Measurements from ENCODE around the gene SLC17A2.

SLC17A2 gene

GRCh38 chr6:25899580-25900408 lies 30.7 kb downstream of the SLC17A2 start:
- TF ChIP-seq Cebpa-rat (IDR thresholded peaks at IDR 0.05): no peak
- Histone ChIP-seq H3K4me2 (no peak overlapping the region), H3K27ac (no peak overlapping the region), H3K4me1 (no peaks in the 10 kb centered on the region; a peak in 1 of 20 replicates), H3K36me3 (no peaks in the 10 kb centered on the region), H3K27me3 (no peaks in the 10 kb centered on the region), H3K4me3 (no peak overlapping the region), H3K9me3 (replicated peaks in 1 of 11) (no peaks in the 10 kb centered on the region; a peak in 1 of 22 replicates), H4K20me1 (no peaks in the 10 kb centered on the region), H3K9ac (no peak overlapping the region)

GRCh38 chr6:25899123-25899522 lies 31.4 kb downstream of the SLC17A2 start:
- Histone ChIP-seq H3K9ac (no peak overlapping the region), H3K9me3 (replicated peaks in 1 of 11) (no peaks in the 10 kb centered on the region; a peak in 1 of 22 replicates), H3K4me3 (no peak overlapping the region), H4K20me1 (no peaks in the 10 kb centered on the region), H3K36me3 (no peaks in the 10 kb centered on the region), H3K4me1 (no peaks in the 10 kb centered on the region; a peak in 1 of 20 replicates), H3K27me3 (no peaks in the 10 kb centered on the region), H3K27ac (no peak overlapping the region), H3K4me2 (no peak overlapping the region)
- no peak for TF ChIP-seq Cebpa-rat (IDR thresholded peaks at IDR 0.05)

- Histone ChIP-seq H3K27ac (no peak overlapping the region), H3K9me3 (replicated peaks in 1 of 11) (no peaks in the 10 kb centered on the region; a peak in 1 of 22 replicates), H4K20me1 (no peaks in the 10 kb centered on the region), H3K4me2 (no peak overlapping the region), H3K27me3 (no peaks in the 10 kb centered on the region), H3K9ac (no peak overlapping the region), H3K4me3 (no peak overlapping the region), H3K4me1 (no peaks in the 10 kb centered on the region; a peak in 1 of 20 replicates), H3K36me3 (no peaks in the 10 kb centered on the region)
- TF ChIP-seq Cebpa-rat (IDR thresholded peaks at IDR 0.05): no peak
Observed at GRCh38 chr6:25898289-25898977, 32.1 kb downstream of the SLC17A2 start.

GRCh38 chr6:25896252-25896651 lies 34.2 kb downstream of the SLC17A2 start:
- TF ChIP-seq Cebpa-rat (IDR thresholded peaks at IDR 0.05): no peak
- no peaks in the 10 kb centered on the region for H3K27me3 ChIP-seq
- H3K4me3 ChIP-seq: no peak overlapping the region
- H3K27ac ChIP-seq: no peak overlapping the region
- no peak overlapping the region for H3K4me2 ChIP-seq
- no peaks in the 10 kb centered on the region; a peak in 1 of 22 replicates for H3K9me3 ChIP-seq (replicated peaks in 1 of 11)
- H4K20me1 ChIP-seq: no peaks in the 10 kb centered on the region
- no peak overlapping the region for H3K9ac ChIP-seq
- H3K36me3 ChIP-seq: no peaks in the 10 kb centered on the region
- H3K4me1 ChIP-seq: no peaks in the 10 kb centered on the region

- no peak for TF ChIP-seq Cebpa-rat (IDR thresholded peaks at IDR 0.05)
- no peaks in the 10 kb centered on the region; a peak in 1 of 22 replicates for H3K9me3 ChIP-seq (replicated peaks in 1 of 11)
- no peak overlapping the region for H3K4me3 ChIP-seq
- no peak overlapping the region for H3K4me2 ChIP-seq
- no peak overlapping the region for H3K9ac ChIP-seq
- H3K4me1 ChIP-seq: no peaks in the 10 kb centered on the region
- no peaks in the 10 kb centered on the region for H3K27me3 ChIP-seq
- H4K20me1 ChIP-seq: no peaks in the 10 kb centered on the region
- no peak overlapping the region for H3K27ac ChIP-seq
- no peaks in the 10 kb centered on the region for H3K36me3 ChIP-seq
Observed at GRCh38 chr6:25895771-25896170, 34.7 kb downstream of the SLC17A2 start.

GRCh38 chr6:25893778-25894177 lies 36.7 kb downstream of the SLC17A2 start:
- no peaks in the 10 kb centered on the region for H4K20me1 ChIP-seq
- H3K9me3 ChIP-seq (replicated peaks in 1 of 11): no peaks in the 10 kb centered on the region; a peak in 1 of 22 replicates
- no peak overlapping the region for H3K9ac ChIP-seq
- no peak for TF ChIP-seq Cebpa-rat (IDR thresholded peaks at IDR 0.05)
- H3K27me3 ChIP-seq: no peaks in the 10 kb centered on the region
- no peak overlapping the region for H3K4me2 ChIP-seq
- H3K4me1 ChIP-seq: no peaks in the 10 kb centered on the region
- no peaks in the 10 kb centered on the region for H3K36me3 ChIP-seq
- no peak overlapping the region for H3K27ac ChIP-seq
- no peak overlapping the region for H3K4me3 ChIP-seq

- Histone ChIP-seq H3K9me3 (replicated peaks in 1 of 11) (no peaks in the 10 kb centered on the region; a peak in 1 of 22 replicates), H3K4me3 (no peak overlapping the region), H3K4me2 (no peak overlapping the region), H3K4me1 (no peaks in the 10 kb centered on the region), H3K27ac (no peak overlapping the region), H3K27me3 (no peaks in the 10 kb centered on the region), H3K9ac (no peak overlapping the region), H4K20me1 (no peaks in the 10 kb centered on the region), H3K36me3 (no peaks in the 10 kb centered on the region)
- TF ChIP-seq Cebpa-rat (IDR thresholded peaks at IDR 0.05): no peak
Observed at GRCh38 chr6:25892877-25893276, 37.6 kb downstream of the SLC17A2 start.

- H3K4me2 ChIP-seq: no peak overlapping the region
- no peaks in the 10 kb centered on the region for H4K20me1 ChIP-seq
- H3K4me3 ChIP-seq: no peak overlapping the region
- no peaks in the 10 kb centered on the region for H3K36me3 ChIP-seq
- no peak overlapping the region for H3K27ac ChIP-seq
- no peaks in the 10 kb centered on the region for H3K27me3 ChIP-seq
- no peak for TF ChIP-seq Cebpa-rat (IDR thresholded peaks at IDR 0.05)
- no peak overlapping the region for H3K9ac ChIP-seq
- H3K9me3 ChIP-seq (replicated peaks in 1 of 11): peaks cover 0 to 5% (median 0%) of the 10 kb centered on the region in 11 experiments; a peak in 2 of 22 replicates
- H3K4me1 ChIP-seq: no peaks in the 10 kb centered on the region
Observed at GRCh38 chr6:25889877-25890853, 40.3 kb downstream of the SLC17A2 start.

- no peaks in the 10 kb centered on the region for H3K36me3 ChIP-seq
- no peak overlapping the region for H3K4me3 ChIP-seq
- H3K27me3 ChIP-seq: no peaks in the 10 kb centered on the region
- TF ChIP-seq Cebpa-rat (IDR thresholded peaks at IDR 0.05): no peak
- no peak overlapping the region for H3K27ac ChIP-seq
- no peak overlapping the region for H3K9ac ChIP-seq
- no peaks in the 10 kb centered on the region for H4K20me1 ChIP-seq
- no peak overlapping the region for H3K4me2 ChIP-seq
- no peaks in the 10 kb centered on the region for H3K4me1 ChIP-seq
- peaks cover 0 to 5% (median 0%) of the 10 kb centered on the region in 11 experiments; a peak in 2 of 22 replicates for H3K9me3 ChIP-seq (replicated peaks in 1 of 11)
Observed at GRCh38 chr6:25888626-25889025, 41.9 kb downstream of the SLC17A2 start.

Data from BLaER1 treated with 17β-estradiol and CSF1 and Interleukin-3, amounts not matched to agents 10 nM and 100 nM (cell line).